Activated gamma-delta T cell treated with anti-CD3 and anti-CD28 coated beads, Interleukin-2, amount 50 U/mL, for 16 hours (primary cell): ENCODE results near the gene RARS1.
"Not testable (repeated sequence)": the region's sequence is repeated elsewhere in the genome, so short reads cannot be mapped to it uniquely, and the experiment has no call there.

Experiments used
- DNase-seq: peaks from one replicate; pipeline ENCODE4 v3.0.0-alpha.2; 2020; ENCODE audit warnings: low read depth

The RARS1 gene

GRCh38 chr5:168481330-168481788, 4.9 kb upstream of the RARS1 start:
- DNase-seq: no peak

GRCh38 chr5:168482361-168482760, 3.9 kb upstream of the RARS1 start:
- DNase-seq: no peak

GRCh38 chr5:168489059-168489458, 2.8 kb downstream of the RARS1 start:
- DNase-seq: no peak

GRCh38 chr5:168494057-168494555, 7.8 kb downstream of the RARS1 start:
- DNase-seq: no peak

GRCh38 chr5:168502563-168503237, 16.4 kb downstream of the RARS1 start:
- DNase-seq: no peak

GRCh38 chr5:168513861-168514428, 27.7 kb downstream of the RARS1 start:
- DNase-seq: no peak

GRCh38 chr5:168525856-168526255, 39.6 kb downstream of the RARS1 start:
- DNase-seq: no peak

- no peak for DNase-seq
Observed at GRCh38 chr5:168527756-168528295, 41.6 kb downstream of the RARS1 start.

GRCh38 chr5:168528521-168529373, 42.5 kb downstream of the RARS1 start, which contains the start of gene FBLL1:
Gene FBLL1, plus strand, starts transcription at chr5:168529305. Its CDS starts 200 bp downstream, at chr5:168529505.
- DNase-seq: no peak

- DNase-seq: no peak
Observed at GRCh38 chr5:168529374-168530234, 43.3 kb downstream of the RARS1 start.

- DNase-seq: no peak
Observed at GRCh38 chr5:168530621-168531150, 44.4 kb downstream of the RARS1 start.

- DNase-seq: no peak
Observed at GRCh38 chr5:168531191-168531590, 44.9 kb downstream of the RARS1 start.

GRCh38 chr5:168531987-168532864, 46.0 kb downstream of the RARS1 start:
- no peak for DNase-seq

GRCh38 chr5:168534351-168534750, 48.1 kb downstream of the RARS1 start:
- not testable (repeated sequence) for DNase-seq

- no peak for DNase-seq
Observed at GRCh38 chr5:168537176-168537575, 50.9 kb downstream of the RARS1 start.

GRCh38 chr5:168549554-168549953, 63.3 kb downstream of the RARS1 start:
- DNase-seq: no peak

- no peak for DNase-seq
Observed at GRCh38 chr5:168550656-168551055, 64.4 kb downstream of the RARS1 start.

GRCh38 chr5:168552146-168552545, 65.9 kb downstream of the RARS1 start:
- no peak for DNase-seq

GRCh38 chr5:168553377-168554130, 67.3 kb downstream of the RARS1 start:
- DNase-seq: no peak
